RCC 7860 (cell line): Measurements from ENCODE around the gene ENPP6.

Experiments
- DNase-seq: peaks from one replicate; pipeline ENCODE4 v3.0.0-alpha.2; 2015; ENCODE audit warnings: low spot score
- FAIRE-seq: peaks from 2 replicates; lab custom pipeline; 2012; peaks lifted over from hg19 to GRCh38; lab: Jason Lieb, UNC

Gene ENPP6

DNA sequence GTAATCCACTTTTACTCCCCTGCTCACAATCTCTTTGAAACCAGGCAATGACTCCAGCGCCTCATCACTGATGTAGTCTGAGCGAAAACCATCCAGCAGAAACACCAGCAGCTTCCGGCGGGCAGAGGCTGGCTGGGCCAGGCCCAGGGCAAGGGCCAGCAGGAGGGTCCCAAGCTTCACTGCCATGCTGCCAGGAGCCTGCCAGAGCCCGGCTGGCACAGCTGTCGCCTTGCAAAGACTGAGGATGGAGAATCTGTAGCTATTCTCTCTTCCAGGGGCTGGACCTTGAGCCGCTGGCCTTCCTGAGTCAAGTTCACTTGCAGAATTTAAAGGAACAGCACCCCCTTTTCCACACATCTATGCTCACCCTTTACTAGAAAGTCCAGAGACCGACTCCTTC, at the start of gene ENPP6:
ENPP6 (minus strand) TSS at position 240 of the 400 bp plus-strand sequence; CDS start at position 186, 54 bp downstream.
- no peak for DNase-seq
- no peak for FAIRE-seq

DNA sequence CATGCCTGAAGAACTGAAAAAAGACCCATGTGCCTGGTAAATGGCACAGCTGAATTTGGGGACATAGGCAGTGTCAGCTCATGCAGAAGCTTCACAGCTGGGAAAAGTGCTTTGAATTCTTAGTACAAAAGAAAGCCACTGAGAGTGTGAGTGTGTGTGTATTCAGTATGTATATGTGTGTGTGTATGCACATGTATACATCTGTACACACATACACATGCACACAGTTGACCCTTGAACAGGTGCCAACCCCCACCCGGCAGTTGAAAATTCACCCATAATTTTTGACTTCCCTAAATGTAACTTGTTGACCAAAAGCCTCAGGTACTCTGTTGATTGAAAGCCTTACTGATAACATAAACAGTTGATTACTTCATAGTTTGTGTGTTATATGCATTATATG, 49.5 kb upstream of the ENPP6 start:
- FAIRE-seq, result no peak
- DNase-seq, result no peak

DNA sequence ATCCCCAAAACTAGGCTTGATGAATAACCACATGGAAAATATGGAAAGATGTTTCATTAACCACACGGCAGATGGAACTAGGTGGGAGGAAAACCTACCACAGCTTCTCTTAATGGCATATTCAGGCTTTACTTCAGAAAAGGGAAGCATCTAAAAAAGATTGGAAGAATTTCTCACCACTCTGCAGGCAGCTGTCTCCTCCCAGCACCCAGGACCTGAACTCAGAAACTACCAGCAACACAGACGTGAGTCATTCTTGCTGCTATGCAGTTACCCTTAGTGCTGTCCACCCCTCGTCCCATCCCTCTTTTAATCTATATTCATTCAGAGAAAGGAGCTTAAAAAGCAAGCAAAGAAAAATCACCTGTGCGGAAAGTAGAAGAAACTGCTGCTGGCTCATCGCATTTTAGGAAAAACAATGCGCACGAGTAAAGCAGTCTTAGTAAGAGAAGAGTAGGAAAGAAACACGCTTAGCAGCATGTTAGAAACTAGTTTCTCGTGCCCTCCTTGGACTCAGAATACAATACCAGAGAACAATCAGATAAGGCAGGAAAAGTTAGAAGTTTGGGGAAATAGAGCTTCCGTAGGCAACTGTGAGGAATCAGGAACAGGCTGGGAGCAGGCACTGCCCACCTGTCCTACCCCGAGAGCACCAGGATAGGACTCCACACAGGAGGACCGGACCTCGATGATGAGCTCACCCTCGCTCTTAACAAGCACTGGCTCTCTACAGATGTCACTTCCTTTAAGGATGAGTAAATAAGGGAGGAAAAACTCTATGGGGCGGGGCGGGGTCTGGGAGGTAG, 48.1 kb upstream of the ENPP6 start:
- peak; percentile 43 for DNase-seq
- FAIRE-seq, result no peak

DNA sequence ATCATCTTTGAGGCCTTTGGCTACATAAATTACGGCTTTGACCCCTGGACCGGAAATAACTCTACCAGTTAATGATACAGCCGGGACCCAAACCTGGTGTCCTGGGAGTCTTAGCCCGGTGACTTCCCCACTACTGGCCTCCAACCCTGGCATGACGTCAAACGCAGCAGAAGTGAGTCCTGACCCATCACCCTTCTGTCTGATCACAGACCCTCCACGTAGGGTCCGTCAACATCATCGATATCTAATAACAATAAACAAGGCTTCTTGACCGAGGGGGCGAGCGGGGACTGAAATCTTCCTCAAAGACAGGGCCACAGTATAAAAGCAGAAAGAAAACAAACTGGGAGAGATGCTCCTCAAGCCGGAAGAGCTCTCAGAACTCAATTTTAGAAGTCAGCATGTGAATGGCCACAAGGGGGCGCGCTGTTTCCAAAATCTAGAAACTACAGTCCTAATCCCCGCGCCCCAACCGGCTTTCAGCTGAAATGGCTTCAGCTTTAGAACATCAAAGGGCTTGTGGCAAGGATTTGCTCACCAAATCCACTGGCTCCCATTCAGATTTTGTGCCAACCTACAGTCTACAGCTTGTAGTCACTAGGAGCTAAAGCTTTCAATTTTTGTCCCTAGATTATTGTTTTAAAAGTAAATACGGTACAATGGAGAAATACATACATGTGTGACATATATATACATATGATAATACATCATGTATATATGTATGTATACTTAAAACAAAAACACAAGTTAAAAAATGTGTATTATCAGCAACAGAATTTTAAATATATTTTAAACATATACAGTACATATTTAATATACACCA, 46.4 kb upstream of the ENPP6 start:
- peak; percentile 58 for DNase-seq
- peak; percentile 46 for FAIRE-seq

DNA sequence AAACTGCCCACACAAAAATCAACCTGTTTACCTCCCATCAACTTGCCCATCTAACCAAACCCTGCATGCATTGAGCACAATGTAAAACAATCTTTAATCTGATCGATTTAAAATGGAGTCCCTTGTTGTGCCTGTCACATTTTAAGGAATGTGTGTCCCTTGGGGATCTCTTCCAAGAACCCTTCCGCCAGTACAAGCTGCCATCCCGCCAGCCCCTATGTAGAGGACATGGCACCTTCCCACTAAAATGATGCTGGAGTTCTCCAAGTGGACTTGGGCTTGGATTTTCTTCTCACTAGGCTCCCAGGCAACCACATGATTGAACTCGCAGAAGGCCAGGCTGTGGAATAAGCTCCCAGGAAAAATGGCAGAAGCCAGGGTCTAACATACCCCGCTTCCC, 45.8 kb upstream of the ENPP6 start:
- DNase-seq (no peak), FAIRE-seq (no peak)

DNA sequence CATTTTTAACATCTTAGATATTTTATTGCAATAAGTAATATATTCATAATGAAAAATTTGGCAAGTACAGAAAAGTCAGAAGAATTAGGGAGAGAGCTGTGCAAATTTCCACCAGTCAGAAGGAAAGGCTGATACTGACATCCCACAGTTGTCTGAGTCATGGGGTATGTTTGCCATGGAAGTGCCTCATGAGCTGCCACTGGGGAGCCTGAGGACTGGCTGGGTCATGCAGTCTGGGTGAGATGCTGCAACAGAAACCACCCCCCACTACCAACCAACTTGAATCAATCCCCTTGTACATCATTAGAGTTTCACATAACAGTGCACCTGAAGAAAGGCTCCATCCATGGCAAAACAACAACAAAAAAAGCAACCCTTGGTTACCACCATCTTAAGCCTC, 45.2 kb upstream of the ENPP6 start:
- FAIRE-seq (no peak), DNase-seq (no peak)

DNA sequence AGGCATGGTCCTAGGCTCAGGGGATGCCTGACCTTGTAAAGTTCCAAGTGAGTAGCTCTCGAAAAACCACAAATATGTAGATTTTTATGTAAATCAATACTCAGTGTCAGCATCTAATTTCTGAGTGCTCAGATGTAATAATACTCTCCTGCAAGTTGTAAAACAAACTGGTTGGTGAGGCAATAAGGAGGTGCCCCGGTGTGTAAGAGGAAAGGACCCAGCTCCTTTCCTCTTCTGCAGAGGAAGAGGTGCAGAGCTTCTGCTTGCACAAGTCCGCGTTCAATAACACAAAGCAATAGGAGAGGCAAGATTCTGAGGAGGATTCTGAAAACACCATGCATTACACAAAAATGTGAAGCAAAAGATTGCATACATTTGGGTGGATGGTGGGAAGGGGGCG, 43.6 kb upstream of the ENPP6 start:
- no peak for DNase-seq
- no peak for FAIRE-seq

DNA sequence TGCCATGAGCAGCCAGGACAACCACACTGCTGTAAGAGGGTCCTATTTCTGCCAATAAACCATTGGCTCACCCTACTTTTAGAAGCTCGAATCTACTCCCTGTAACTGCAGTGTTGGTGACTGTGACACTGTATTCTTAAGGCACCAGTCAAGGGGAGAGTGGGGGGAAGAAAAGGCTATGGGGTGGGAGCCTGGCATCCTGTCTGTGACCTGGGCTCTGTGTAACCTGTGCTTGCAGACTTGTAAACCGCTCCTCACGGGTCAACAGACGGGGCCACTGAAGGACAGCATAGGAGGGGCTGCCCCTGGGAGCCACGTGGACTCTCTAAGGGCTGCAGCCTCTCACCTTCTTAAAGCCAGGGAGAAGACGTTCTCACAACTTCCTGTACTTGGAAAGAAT, 42.2 kb upstream of the ENPP6 start:
- DNase-seq, result no peak
- FAIRE-seq, result no peak

DNA sequence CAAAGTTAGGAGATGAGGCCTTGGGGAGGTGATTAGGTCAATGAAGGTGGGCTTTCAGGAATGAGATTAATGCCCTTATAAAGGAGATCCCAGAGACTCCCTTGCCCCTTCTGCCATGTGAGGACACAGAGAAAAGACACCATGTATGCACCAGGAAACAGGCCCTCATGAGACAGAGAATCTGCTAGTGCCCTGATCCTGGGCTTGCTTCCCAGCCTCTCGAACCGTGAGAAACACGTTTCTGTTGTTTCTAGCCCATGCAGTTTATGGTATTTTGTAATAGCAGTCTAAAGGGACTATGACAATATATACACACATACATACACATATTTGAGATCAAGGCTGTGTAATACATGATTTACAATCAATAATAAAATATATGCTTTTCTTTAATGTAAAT, 41.4 kb upstream of the ENPP6 start:
- no peak for FAIRE-seq
- no peak for DNase-seq

DNA sequence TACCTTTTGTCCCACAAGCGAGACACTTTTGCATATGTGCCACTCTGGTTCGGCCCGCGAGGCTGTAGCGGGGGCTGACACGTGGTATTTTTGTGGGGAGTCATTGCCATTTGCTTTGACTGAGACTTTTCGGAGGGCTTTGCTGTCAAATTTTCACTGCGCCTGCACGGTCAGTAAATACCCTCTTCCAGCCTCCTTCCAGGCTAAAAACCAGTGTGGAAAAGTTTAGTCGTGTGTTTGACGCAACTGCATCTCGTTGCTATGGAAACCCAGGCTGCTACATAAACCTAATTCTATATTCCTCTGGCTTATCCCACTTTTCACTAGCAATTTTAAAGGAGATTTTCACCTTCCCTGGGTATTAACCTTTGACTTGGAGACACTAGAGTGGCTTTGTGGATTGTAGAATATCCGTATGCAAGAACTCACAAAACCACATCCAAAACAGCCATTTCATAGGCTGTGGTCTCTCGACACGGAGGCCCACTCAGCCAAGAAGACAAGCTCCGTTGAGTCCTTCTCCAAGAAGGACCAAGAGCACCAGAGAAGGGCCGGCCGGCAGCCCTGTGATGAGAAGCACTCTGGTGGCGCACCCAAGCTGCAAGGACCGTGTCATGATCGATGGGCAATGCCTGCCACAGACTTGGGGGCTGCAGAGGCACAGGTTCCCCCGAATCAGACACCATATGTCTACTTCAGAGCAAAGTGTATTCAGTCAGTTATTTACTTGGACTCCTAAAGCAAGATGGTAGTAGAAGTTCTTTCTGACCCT, 38.4 kb upstream of the ENPP6 start:
- DNase-seq (no peak), FAIRE-seq (no peak)

DNA sequence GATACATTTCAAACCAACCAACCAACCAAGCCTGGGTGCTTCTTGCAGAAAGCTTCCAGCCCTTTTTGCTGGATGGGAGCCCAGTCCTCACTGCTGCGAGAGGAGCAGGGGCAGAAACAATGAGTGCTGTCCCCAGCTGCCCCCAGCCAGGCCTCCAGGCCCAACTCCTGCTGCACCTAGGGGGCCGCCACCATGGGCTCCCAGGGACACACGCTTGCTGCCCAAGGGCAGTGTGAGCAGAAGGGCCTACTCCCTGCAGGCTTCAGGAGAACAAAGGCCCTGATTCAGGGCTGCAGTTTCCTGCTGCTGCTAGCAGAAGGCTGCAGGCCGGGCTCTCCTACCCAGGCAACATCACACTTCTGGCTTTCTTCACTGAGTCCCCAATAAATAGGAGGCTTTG, 37.7 kb upstream of the ENPP6 start:
- no peak for DNase-seq
- FAIRE-seq, result no peak

DNA sequence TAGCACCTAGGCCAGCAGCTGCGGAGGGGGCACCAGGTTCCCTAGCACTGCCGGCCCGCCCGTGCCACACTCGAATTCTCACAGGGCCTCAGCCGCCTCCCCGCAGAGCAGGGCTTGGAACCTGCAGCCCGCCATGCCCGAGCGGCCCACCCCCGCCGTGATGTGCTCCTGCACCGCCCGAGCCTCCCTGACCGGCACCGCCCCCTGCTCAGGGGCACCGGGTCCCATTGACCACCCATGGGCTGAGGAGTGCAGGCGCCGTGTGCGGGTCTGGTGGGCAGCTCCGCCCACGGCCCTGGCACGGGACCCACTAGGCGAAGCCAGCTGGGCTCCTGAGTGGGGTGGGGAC, 35.4 kb upstream of the ENPP6 start:
- FAIRE-seq (no peak), DNase-seq (no peak)

DNA sequence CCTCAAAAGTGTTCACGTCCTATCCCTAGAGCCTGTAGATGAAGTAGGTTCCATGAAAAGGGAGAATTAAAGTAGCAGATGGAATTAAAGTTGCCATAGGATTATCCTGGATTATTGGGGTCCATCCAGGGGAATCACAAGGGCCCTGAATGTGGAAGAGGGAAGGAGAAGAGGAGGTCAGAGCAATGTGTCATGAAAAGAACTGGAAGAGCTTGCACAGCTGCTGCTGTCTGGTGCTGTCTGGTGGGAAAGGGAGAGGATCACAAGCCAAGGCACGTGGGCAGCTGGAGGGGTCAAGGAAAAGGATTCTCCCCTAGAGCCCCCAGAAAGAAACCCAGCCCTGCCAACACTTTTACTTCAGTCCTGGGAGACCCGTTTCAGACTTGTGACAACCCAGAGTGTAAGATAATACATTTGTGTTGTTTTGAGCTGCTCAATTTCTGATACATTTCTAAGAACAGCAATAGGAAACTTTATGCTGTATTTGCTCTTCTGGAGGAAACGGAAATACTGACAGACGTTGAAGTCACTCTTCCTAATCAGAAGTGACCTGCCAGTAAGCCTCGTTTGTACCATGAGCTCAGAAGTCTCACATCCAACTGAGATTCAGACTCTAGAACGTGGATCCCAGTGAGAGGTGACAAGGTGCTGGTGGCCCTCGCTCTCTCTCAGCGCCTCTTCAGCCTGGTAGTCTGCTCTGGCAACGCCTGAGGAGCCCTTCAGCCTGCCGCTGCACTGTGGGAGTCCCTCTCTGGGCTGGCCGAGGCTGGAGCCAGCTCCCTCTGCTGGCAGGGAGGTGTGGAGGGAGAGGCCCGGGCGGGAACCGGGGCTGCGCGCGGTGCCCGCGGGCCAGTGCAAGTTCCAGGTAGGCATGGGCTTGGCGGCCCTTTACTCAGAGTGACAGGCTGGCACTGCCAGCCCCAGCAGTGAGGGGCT, 34.7 kb upstream of the ENPP6 start:
- DNase-seq (no peak), FAIRE-seq (no peak)

DNA sequence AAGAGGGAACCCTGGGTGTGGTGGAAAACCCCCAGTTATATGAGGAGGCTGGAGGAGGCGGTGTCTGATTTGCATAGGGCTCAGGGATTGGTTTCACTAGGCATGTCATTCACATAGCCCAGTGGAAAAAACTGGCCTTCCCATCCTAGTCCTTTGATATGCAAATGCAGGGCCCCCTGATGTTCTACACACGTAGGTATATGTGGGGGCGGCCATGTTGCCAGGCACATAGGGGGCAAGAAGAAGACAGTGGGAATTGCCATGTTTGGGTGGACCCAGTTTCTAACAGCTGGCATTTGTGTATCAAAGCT, 34.0 kb upstream of the ENPP6 start:
- no peak for FAIRE-seq
- no peak for DNase-seq

DNA sequence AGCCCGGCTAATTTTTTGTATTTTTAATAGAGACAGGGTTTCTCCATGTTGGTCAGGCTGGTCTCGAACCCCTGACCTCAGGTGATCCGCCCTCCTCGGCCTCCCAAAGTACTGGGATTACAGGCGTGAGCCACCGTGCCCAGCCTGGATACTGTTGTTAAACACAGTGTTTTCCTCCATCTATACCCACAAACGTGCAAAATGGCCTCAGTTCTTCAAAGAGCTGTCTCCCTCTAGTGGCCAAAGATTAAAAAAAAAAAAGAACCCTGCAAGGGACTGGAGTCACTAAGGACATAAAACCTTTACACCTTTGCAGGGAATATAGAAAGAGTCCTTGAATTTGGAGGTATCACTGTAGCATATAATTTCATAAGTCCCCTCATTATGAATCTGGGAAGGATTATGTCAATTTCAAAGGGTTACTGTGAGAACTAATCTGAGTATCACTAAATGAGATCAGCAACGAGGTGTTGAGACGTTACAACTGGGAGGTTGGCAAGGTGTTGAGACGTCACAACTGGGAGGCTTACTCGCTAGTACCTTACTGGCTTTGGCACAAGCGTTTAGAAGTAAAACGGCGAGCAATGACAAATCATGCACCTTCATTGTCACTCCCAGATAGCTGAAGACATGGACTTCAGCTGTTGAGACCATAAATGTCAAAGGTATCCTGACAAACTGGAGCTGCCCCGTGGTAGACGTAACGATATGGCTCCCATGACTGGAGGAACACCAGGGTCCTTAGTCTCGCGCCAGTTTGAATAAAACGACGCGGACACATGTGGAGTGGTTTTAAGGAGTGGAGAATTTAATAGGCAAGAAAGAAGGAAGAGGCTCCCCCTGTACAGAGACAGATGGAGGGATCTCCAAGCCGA, 33.4 kb upstream of the ENPP6 start:
- FAIRE-seq (no peak), DNase-seq (peak; percentile 6)

DNA sequence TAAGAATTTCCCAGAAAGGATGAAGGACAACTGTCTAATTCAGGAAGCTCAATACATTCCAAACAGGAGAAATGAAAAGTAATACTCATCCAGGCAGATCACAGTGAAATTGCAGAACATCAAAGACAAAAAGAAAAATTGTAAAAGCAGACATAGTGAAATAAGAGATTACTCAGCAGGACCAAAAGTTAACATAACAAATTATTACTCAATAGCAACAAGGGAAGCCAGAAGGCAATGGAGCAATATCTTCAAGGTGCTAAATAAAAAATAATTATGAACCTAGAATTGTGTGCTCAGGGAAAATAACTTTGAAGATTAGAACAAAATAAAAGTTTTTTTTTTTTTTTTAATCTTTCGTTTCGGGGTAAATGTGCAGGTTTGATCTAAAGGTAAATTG, 30.5 kb upstream of the ENPP6 start:
- DNase-seq (no peak), FAIRE-seq (no peak)

DNA sequence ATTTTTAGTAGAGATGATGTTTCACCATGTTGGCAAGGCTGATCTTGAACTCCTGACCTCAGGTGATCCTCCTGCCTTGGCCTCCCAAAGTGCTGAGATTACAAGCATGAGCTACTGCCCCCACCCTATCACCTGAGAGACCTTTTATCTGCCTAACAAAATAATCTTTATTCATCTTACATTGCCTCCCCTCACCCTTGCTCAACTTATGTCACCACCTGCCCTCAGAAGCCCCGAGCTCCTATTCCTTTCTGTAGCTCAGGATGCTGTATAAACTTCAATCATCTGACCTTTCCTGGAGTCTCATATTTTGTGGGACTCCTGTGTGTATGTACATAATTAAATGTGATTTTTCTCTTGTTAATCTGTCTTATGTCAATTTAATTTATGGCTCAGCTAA, 29.7 kb upstream of the ENPP6 start:
- no peak for FAIRE-seq
- no peak for DNase-seq

DNA sequence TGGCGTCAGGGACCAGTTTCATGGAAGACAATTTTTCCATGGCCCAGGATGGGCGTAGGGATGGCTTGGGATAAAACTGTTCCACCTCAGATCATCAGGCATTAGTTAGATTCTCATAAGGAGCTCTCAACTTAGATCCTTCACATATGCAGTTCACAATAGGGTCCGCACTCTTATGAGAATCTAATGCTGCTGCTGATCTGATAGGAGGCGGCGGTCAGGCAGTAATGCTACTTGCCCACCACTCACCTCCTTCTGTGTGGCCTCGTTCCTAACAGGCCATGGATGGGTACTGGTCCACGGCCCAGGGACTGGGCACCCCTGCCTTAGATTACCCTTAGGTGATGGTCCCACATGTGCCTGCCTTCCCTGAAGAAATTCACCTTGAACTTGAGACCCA, 28.8 kb upstream of the ENPP6 start:
- FAIRE-seq (no peak), DNase-seq (no peak)

DNA sequence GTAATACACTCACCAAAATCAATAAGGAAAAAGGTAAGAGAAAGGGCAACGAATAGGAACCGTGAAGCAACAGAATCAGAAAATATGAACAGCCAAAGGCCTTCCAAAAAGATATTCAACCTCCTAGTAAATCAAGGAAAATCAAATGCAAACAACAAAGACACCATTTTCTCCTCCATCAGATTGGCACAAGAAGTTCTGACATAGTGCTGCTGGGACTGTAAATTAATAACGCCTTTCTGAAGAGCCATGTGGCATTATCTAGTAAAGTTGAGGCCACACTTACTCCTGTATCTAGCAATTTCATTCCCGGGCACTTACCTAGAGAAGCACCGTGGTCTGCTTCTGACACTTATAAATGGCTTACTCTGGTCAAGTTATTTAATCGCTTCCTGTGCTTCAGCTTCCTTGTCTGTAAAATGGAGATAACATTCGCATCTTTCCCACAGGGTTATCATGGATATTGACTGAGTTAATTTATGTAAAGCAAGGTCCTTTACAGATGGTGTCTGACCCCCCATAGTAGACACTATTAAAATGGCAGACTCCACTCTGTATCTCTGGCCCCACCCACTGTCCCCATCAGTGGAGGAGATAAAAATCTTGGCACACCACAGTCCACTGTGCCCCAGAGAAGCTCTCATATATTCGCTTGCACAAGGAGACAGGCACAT, 20.5 kb upstream of the ENPP6 start:
- DNase-seq (no peak), FAIRE-seq (no peak)
